Activated CD8-positive, alpha-beta memory T cell treated with anti-CD3 and anti-CD28 coated beads, Interleukin-2, amount 50 U/mL, for 1 hour (primary cell): ENCODE data around the gene RAD51D.
"Not testable (repeated sequence)": the region's sequence is repeated elsewhere in the genome, so short reads cannot be mapped to it uniquely, and the experiment has no call there.

Source experiments
- DNase-seq: peaks from one replicate; pipeline ENCODE4 v3.0.0-alpha.2; 2020; ENCODE audit errors: extremely low read depth

Gene RAD51D

GRCh38 chr17:35065880-35066279, 53.8 kb downstream of the RAD51D start:
- no peak for DNase-seq

- no peak for DNase-seq
Measured at GRCh38 chr17:35064516-35065215, 55.0 kb downstream of the RAD51D start.

GRCh38 chr17:35063514-35064223, 56.0 kb downstream of the RAD51D start, which contains the start of gene RFFL:
Gene RFFL, minus strand, starts transcription at chr17:35063707. Its CDS starts 37,154 bp downstream, at chr17:35026553.
- peak; percentile 81 for DNase-seq

GRCh38 chr17:35062308-35062707, 57.4 kb downstream of the RAD51D start:
- no peak for DNase-seq

GRCh38 chr17:35057332-35057915, 62.2 kb downstream of the RAD51D start:
- DNase-seq = no peak

GRCh38 chr17:35056013-35056412, 63.6 kb downstream of the RAD51D start:
- no peak for DNase-seq

GRCh38 chr17:35053204-35053603, 66.5 kb downstream of the RAD51D start:
- DNase-seq = no peak

GRCh38 chr17:35052780-35053179, 66.9 kb downstream of the RAD51D start:
- DNase-seq = no peak

GRCh38 chr17:35052241-35052610, 67.4 kb downstream of the RAD51D start:
- DNase-seq = no peak

GRCh38 chr17:35051579-35052240, 68.0 kb downstream of the RAD51D start:
- no peak for DNase-seq

- DNase-seq = peak; percentile 34
Measured at GRCh38 chr17:35051183-35051578, 68.5 kb downstream of the RAD51D start.

- no peak for DNase-seq
Measured at GRCh38 chr17:35050170-35050569, 69.5 kb downstream of the RAD51D start.

- no peak for DNase-seq
Measured at GRCh38 chr17:35048685-35049379, 70.8 kb downstream of the RAD51D start.

- peak; percentile 44 for DNase-seq
Measured at GRCh38 chr17:35046740-35047283, 72.8 kb downstream of the RAD51D start.

- no peak for DNase-seq
Measured at GRCh38 chr17:35046245-35046644, 73.4 kb downstream of the RAD51D start.

GRCh38 chr17:35045458-35045979, 74.1 kb downstream of the RAD51D start:
- DNase-seq = not testable (repeated sequence)

- no peak for DNase-seq
Measured at GRCh38 chr17:35044181-35044580, 75.5 kb downstream of the RAD51D start.
